ENCODE results near the gene CPE.

CPE gene

DNA sequence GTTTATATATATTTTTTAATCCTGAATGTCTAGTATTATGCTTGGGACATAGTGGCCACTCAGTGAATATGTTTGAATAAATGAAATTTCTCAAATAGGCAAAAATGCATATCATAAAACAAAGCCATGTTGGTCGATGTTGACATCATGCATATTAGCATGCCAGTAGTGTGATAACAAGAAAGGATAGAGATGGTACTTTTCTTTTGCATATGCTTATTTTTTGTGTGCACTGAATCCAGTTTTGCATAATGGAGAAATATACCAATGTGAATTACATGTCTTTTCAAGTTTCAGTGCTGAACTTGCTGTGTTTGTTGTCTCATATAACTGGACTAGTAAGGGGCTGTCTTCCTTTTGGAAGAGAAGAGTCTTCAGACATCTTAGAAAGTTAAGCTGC is 7.5 kb downstream of the CPE start:
- TF ChIP-seq SPI1 (IDR thresholded peaks at IDR 0.05; ENCODE audit: borderline replicate concordance, low read depth) (no peak), GABPA (IDR thresholded peaks at IDR 0.05; ENCODE audit: low read depth) (no peak), POLR2AphosphoS5 (IDR thresholded peaks at IDR 0.05; ENCODE audit: low read depth) (no peak)
- TF ChIP-seq, protein P1, sequence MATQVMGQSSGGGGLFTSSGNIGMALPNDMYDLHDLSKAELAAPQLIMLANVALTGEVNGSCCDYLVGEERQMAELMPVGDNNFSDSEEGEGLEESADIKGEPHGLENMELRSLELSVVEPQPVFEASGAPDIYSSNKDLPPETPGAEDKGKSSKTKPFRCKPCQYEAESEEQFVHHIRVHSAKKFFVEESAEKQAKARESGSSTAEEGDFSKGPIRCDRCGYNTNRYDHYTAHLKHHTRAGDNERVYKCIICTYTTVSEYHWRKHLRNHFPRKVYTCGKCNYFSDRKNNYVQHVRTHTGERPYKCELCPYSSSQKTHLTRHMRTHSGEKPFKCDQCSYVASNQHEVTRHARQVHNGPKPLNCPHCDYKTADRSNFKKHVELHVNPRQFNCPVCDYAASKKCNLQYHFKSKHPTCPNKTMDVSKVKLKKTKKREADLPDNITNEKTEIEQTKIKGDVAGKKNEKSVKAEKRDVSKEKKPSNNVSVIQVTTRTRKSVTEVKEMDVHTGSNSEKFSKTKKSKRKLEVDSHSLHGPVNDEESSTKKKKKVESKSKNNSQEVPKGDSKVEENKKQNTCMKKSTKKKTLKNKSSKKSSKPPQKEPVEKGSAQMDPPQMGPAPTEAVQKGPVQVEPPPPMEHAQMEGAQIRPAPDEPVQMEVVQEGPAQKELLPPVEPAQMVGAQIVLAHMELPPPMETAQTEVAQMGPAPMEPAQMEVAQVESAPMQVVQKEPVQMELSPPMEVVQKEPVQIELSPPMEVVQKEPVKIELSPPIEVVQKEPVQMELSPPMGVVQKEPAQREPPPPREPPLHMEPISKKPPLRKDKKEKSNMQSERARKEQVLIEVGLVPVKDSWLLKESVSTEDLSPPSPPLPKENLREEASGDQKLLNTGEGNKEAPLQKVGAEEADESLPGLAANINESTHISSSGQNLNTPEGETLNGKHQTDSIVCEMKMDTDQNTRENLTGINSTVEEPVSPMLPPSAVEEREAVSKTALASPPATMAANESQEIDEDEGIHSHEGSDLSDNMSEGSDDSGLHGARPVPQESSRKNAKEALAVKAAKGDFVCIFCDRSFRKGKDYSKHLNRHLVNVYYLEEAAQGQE (IDR thresholded peaks at IDR 0.05; ENCODE audit: insufficient replicate concordance, low read depth) = no peak
- TF ChIP-seq, protein P2, sequence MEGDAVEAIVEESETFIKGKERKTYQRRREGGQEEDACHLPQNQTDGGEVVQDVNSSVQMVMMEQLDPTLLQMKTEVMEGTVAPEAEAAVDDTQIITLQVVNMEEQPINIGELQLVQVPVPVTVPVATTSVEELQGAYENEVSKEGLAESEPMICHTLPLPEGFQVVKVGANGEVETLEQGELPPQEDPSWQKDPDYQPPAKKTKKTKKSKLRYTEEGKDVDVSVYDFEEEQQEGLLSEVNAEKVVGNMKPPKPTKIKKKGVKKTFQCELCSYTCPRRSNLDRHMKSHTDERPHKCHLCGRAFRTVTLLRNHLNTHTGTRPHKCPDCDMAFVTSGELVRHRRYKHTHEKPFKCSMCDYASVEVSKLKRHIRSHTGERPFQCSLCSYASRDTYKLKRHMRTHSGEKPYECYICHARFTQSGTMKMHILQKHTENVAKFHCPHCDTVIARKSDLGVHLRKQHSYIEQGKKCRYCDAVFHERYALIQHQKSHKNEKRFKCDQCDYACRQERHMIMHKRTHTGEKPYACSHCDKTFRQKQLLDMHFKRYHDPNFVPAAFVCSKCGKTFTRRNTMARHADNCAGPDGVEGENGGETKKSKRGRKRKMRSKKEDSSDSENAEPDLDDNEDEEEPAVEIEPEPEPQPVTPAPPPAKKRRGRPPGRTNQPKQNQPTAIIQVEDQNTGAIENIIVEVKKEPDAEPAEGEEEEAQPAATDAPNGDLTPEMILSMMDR (IDR thresholded peaks at IDR 0.05; ENCODE audit: insufficient read depth, low read length) = no peak
- H3K4me3 ChIP-seq (replicated peaks; ENCODE audit: insufficient read depth, low read length) = no peak overlapping the region
- peaks cover 4% of the 10 kb centered on the region for H3K27me3 ChIP-seq (ENCODE audit: insufficient read depth, poor library complexity, severe bottlenecking)
- no peak overlapping the region for H3K27ac ChIP-seq (replicated peaks)
- DNase-seq (ENCODE audit: low read depth in 1 of 2, low spot score in 1 of 2) = no peak

DNA sequence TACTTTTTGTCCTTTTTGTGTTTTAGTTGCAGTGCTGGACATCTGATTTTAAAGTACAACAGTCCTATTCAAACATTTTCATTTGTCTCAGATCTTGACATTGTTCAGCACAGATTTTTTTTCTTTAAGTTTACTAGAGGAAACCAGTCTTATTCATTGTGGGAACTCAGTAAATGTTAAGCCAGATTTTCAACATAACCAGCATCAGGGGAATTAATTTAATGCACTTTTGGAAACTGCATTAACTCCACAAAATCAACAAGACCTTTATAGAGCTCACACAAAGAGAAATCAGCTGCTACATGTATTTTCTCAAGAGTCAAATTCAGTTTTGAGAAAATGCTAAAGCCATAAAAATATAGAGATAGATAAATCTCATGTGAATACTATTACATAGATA is 9.9 kb downstream of the CPE start:
- DNase-seq (ENCODE audit: low read depth in 1 of 2, low spot score in 1 of 2) = no peak

DNA sequence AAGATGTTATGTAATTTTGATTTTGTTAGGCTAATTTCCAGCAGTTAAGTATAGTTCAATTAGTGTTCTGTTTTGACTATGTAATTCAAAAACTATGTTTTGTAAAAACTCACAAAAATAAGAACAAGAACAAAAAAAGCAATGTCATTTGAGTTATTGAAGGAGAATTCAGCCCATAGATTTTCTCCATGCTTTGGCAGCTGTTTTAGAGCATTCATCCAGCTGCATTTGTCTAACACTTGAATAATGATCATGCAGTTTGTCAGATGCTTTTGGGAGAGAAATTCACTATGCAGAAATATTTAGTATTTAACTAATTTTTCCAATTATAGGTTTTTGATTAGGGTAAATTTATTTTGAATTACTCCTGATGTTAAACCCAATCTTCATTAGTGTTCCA is 14.2 kb downstream of the CPE start:
- TF ChIP-seq SPI1 (IDR thresholded peaks at IDR 0.05; ENCODE audit: borderline replicate concordance, low read depth) (no peak), GABPA (IDR thresholded peaks at IDR 0.05; ENCODE audit: low read depth) (no peak), POLR2AphosphoS5 (IDR thresholded peaks at IDR 0.05; ENCODE audit: low read depth) (no peak)
- TF ChIP-seq, protein P2 (IDR thresholded peaks at IDR 0.05; ENCODE audit: insufficient read depth, low read length) = no peak
- TF ChIP-seq, protein P1 (IDR thresholded peaks at IDR 0.05; ENCODE audit: insufficient replicate concordance, low read depth) = no peak
- DNase-seq (ENCODE audit: low read depth in 1 of 2, low spot score in 1 of 2) = no peak
- Histone ChIP-seq H3K27me3 (ENCODE audit: insufficient read depth, poor library complexity, severe bottlenecking) (peaks cover 2% of the 10 kb centered on the region), H3K4me3 (replicated peaks; ENCODE audit: insufficient read depth, low read length) (no peak overlapping the region), H3K27ac (replicated peaks) (no peak overlapping the region)

More for the DNA sequence above, 9.9 kb downstream of the CPE start:
- Histone ChIP-seq H3K4me3 (replicated peaks; ENCODE audit: insufficient read depth, low read length) (no peak overlapping the region), H3K27me3 (ENCODE audit: insufficient read depth, poor library complexity, severe bottlenecking) (peaks cover 2% of the 10 kb centered on the region), H3K27ac (replicated peaks) (no peak overlapping the region)
- TF ChIP-seq POLR2AphosphoS5 (IDR thresholded peaks at IDR 0.05; ENCODE audit: low read depth) (no peak), GABPA (IDR thresholded peaks at IDR 0.05; ENCODE audit: low read depth) (no peak), SPI1 (IDR thresholded peaks at IDR 0.05; ENCODE audit: borderline replicate concordance, low read depth) (no peak)
- TF ChIP-seq, protein P1 (IDR thresholded peaks at IDR 0.05; ENCODE audit: insufficient replicate concordance, low read depth) = no peak
- TF ChIP-seq, protein P2 (IDR thresholded peaks at IDR 0.05; ENCODE audit: insufficient read depth, low read length) = no peak

Data from HL-60 (cell line).